NT2/D1 (cell line): ENCODE measurements around the gene OTUD4.

ENCODE experiments used
- SUZ12 ChIP-seq: IDR thresholded peaks from 2 replicates; pipeline ENCODE4 v1.6.1; 2011; ENCODE audit not compliant: insufficient read length, insufficient read depth; ENCODE audit errors: extremely low read depth
- ZNF274 ChIP-seq: IDR thresholded peaks from 2 replicates; pipeline ENCODE4 v1.6.1; 2011; ENCODE audit warnings: mild to moderate bottlenecking, low read depth, low read length

DNA sequence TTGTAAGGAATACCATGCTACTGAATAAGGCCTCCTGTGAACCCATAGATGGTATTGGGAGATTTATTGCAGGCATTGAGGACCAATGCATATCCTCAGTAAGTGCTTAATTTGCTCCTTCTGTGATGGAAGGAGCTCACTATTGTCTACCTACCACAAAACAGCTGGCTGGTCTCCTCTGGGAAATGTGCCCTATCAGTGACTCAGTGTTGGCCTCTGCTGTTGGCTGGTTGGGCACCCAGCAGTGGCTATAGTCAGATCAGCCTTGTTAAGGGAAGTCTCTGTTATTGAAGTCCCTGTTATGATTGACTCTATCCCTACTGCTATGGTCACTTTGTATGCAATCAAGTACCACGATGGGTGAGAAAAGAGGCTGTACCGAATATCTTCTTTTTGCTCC is 27.5 kb upstream of the OTUD4 start:
- TF ChIP-seq ZNF274, result no peak
- TF ChIP-seq SUZ12, result no peak
